Gastroesophageal sphincter (tissue), 3 donors: ENCODE data around the gene CDH26.

ENCODE experiments used
- POLR2A ChIP-seq, 2 donors: fragments of 450-650 bp; IDR thresholded peaks; one replicate each; pipeline ENCODE4 v1.6.1; 2017; ENCODE audit warnings: antibody characterized with exemption in 2 of 2, mild to moderate bottlenecking in 2 of 2, moderate library complexity in 1 of 2
- TF ChIP-seq, protein P1 (sequence below), 4 experiments: fragments of 200-600 bp in 2 of 4; fragments of 450-650 bp in 2 of 4; sonication (generic) in 1 of 4; IDR thresholded peaks; one replicate each; pipeline ENCODE4 v1.5.1; 2017 to 2019; ENCODE audit warnings: antibody characterized with exemption in 4 of 4, mild to moderate bottlenecking in 2 of 4, moderate library complexity in 2 of 4

- no peak for TF ChIP-seq POLR2A (IDR thresholded peaks at IDR 0.05)
- TF ChIP-seq, protein P1, sequence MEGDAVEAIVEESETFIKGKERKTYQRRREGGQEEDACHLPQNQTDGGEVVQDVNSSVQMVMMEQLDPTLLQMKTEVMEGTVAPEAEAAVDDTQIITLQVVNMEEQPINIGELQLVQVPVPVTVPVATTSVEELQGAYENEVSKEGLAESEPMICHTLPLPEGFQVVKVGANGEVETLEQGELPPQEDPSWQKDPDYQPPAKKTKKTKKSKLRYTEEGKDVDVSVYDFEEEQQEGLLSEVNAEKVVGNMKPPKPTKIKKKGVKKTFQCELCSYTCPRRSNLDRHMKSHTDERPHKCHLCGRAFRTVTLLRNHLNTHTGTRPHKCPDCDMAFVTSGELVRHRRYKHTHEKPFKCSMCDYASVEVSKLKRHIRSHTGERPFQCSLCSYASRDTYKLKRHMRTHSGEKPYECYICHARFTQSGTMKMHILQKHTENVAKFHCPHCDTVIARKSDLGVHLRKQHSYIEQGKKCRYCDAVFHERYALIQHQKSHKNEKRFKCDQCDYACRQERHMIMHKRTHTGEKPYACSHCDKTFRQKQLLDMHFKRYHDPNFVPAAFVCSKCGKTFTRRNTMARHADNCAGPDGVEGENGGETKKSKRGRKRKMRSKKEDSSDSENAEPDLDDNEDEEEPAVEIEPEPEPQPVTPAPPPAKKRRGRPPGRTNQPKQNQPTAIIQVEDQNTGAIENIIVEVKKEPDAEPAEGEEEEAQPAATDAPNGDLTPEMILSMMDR (IDR thresholded peaks at IDR 0.05) = no peak
Observed at GRCh38 chr20:59987135-59987534, 28.9 kb downstream of the CDH26 start.
